SK-N-SH (cell line): ENCODE data around the gene PDE6A. TPM values are rescaled to one million over a fixed set of nuclear protein-coding genes. Genes with fewer than 3 reads are reported as not detected.

ENCODE experiments used
- CTCF ChIA-PET: fragments of 300-600, 350-600 bp; formaldehyde crosslinking; extraction: SDS; loops from one replicate; lab custom pipeline; 2021; lab: Yijun Ruan, JAX
- POLR2A ChIA-PET: fragments of 350-600 bp; sonication (Branson Sonifier 250); formaldehyde crosslinking; extraction: SDS; loops from one replicate; lab custom pipeline; 2020; ENCODE audit warnings: antibody characterized with exemption, inconsistent platforms; lab: Yijun Ruan, JAX
- DNase-seq: peaks from one replicate; pipeline ENCODE4 v3.0.0; 2012
- H2AFZ ChIP-seq: fragments of 200-600 bp; sonication (generic); 2 replicates; pipeline ENCODE4 v1.8.1; 2016; ENCODE audit warnings: antibody characterized with exemption, mild to moderate bottlenecking, low read depth
- H3F3A ChIP-seq: fragments of 200-600 bp; sonication (generic); replicated peaks from 2 replicates; pipeline ENCODE3; 2016; ENCODE audit warnings: antibody characterized with exemption, mild to moderate bottlenecking; ENCODE audit not compliant: insufficient read depth
- H3K27ac ChIP-seq, 2 experiments: fragments of 200-500 bp in 1 of 2; fragments of 200-600 bp in 1 of 2; sonication (Bioruptor generic) in 1 of 2; sonication (generic), shearing (Covaris generic) in 1 of 2; 2 replicates each; pipeline versions ENCODE4 v1.5.1 to v1.6.1; 2014 to 2016; ENCODE audit warnings: low read depth in 2 of 2, inconsistent platforms in 1 of 2, low read length in 1 of 2, mild to moderate bottlenecking in 1 of 2, mixed read lengths in 1 of 2
- H3K27me3 ChIP-seq: fragments of 200-600 bp; sonication (generic), shearing (Covaris generic); 2 replicates; pipeline ENCODE4 v1.6.1; 2016; ENCODE audit warnings: mixed run types; ENCODE audit not compliant: insufficient read depth
- H3K36me3 ChIP-seq, 2 experiments: fragments of 200-500 bp in 1 of 2; fragments of 200-600 bp in 1 of 2; sonication (Bioruptor generic) in 1 of 2; sonication (generic) in 1 of 2; replicated peaks in 1 of 2; 2 replicates each; pipeline versions ENCODE3 to v1.5.1; 2014 to 2016; ENCODE audit warnings: low read length in 1 of 2, mild to moderate bottlenecking in 1 of 2; ENCODE audit not compliant: insufficient read depth in 2 of 2, control insufficient read depth in 1 of 2
- H3K4me1 ChIP-seq, 2 experiments: fragments of 200-500 bp in 1 of 2; fragments of 200-600 bp in 1 of 2; sonication (Bioruptor generic) in 1 of 2; sonication (generic), shearing (Covaris generic) in 1 of 2; 2 replicates each; pipeline versions ENCODE4 v1.5.1 to v1.6.1; 2014 to 2016; ENCODE audit warnings: low read depth in 1 of 2, low read length in 1 of 2, mixed run types in 1 of 2; ENCODE audit not compliant: insufficient read depth in 2 of 2, control insufficient read depth in 1 of 2
- H3K4me2 ChIP-seq: fragments of 200-600 bp; sonication (generic), shearing (Covaris generic); 2 replicates; pipeline ENCODE4 v1.6.1; 2017; ENCODE audit warnings: mixed run types
- H3K4me3 ChIP-seq, 2 experiments: fragments of 200-500 bp in 1 of 2; fragments of 200-600 bp in 1 of 2; sonication (Bioruptor generic) in 1 of 2; sonication (generic), shearing (Covaris generic) in 1 of 2; 2 replicates each; pipeline versions ENCODE4 v1.5.1 to v1.8.1; 2014 to 2016; ENCODE audit warnings: low read depth in 2 of 2, inconsistent platforms in 1 of 2, low read length in 1 of 2, mild to moderate bottlenecking in 1 of 2, mixed read lengths in 1 of 2, moderate library complexity in 1 of 2
- H3K79me2 ChIP-seq: fragments of 200-600 bp; sonication (generic); 2 replicates; pipeline ENCODE4 v1.8.1; 2017; ENCODE audit warnings: mild to moderate bottlenecking; ENCODE audit not compliant: insufficient read depth
- H3K9ac ChIP-seq: fragments of 200-600 bp; sonication (generic); 2 replicates; pipeline ENCODE4 v1.6.1; 2017; ENCODE audit warnings: mixed run types
- H3K9me2 ChIP-seq: fragments of 200-600 bp; sonication (generic); 2 replicates; pipeline ENCODE4 v1.6.1; 2017; ENCODE audit warnings: mixed run types
- H3K9me3 ChIP-seq: fragments of 200-600 bp; sonication (generic); 2 replicates; pipeline ENCODE4 v1.6.1; 2017; ENCODE audit warnings: mixed run types, mild to moderate bottlenecking, moderate library complexity
- H4K20me1 ChIP-seq: fragments of 200-600 bp; sonication (generic); 2 replicates; pipeline ENCODE4 v1.6.1; 2017; ENCODE audit warnings: mild to moderate bottlenecking, mixed run types; ENCODE audit not compliant: insufficient read depth
- EP300 ChIP-seq, 2 experiments: IDR thresholded peaks; 2 replicates each; pipeline versions ENCODE4 v1.4.0 to v1.6.1; 2012; ENCODE audit warnings: borderline replicate concordance in 1 of 2, low read depth in 1 of 2, low read length in 1 of 2
- FOSL2 ChIP-seq: IDR thresholded peaks from 2 replicates; pipeline ENCODE4 v1.4.0; 2012; ENCODE audit warnings: low read depth, mild to moderate bottlenecking, moderate library complexity, borderline replicate concordance
- FOXJ3 ChIP-seq: sonication (generic); formaldehyde crosslinking; IDR thresholded peaks from 2 replicates; pipeline ENCODE4 v1.5.1; 2020; ENCODE audit warnings: mild to moderate bottlenecking, missing genetic modification reagents
- GABPA ChIP-seq: IDR thresholded peaks from 2 replicates; pipeline ENCODE4 v1.4.0; 2012; ENCODE audit warnings: low read depth, mild to moderate bottlenecking
- MEF2A ChIP-seq: IDR thresholded peaks from 2 replicates; pipeline ENCODE4 v1.4.0; 2012; ENCODE audit warnings: low read depth, borderline replicate concordance
- TEAD4 ChIP-seq: IDR thresholded peaks from 2 replicates; pipeline ENCODE4 v1.4.0; 2012; ENCODE audit warnings: mild to moderate bottlenecking, borderline replicate concordance; ENCODE audit not compliant: insufficient read depth
- YY1 ChIP-seq: IDR thresholded peaks from 2 replicates; pipeline ENCODE4 v1.4.0; 2012; ENCODE audit warnings: low read depth, mild to moderate bottlenecking
- WGBS: methylation state at CpG from one replicate; pipeline ENCODE4 v1.1.6; 2017; ENCODE audit warnings: low lambda C conversion rate; 5-methylcytosine and 5-hydroxymethylcytosine counted together
- polyA plus RNA-seq, 3 experiments: library from polyadenylated mRNA; depleted of rRNA; stranded (reverse); fragments of >200 nt; gene quantifications; 2 replicates each; pipeline ENCODE4 v1.2.3, GENCODE V29; 2012
- TF ChIP-seq, protein P1 (sequence below): fragments of 200-600 bp; sonication (generic); IDR thresholded peaks from 2 replicates; pipeline ENCODE4 v1.6.1; 2017; ENCODE audit warnings: antibody characterized with exemption, mild to moderate bottlenecking, moderate library complexity
- TF ChIP-seq, protein P2 (sequence below): IDR thresholded peaks from 2 replicates; pipeline ENCODE4 v1.6.1; 2012; ENCODE audit warnings: mild to moderate bottlenecking, low read depth, low read length, moderate library complexity
- TF ChIP-seq, protein P3 (sequence below): IDR thresholded peaks from 2 replicates; pipeline ENCODE4; 2012
- TF ChIP-seq, protein P4 (sequence below): fragments of 150-350 bp; IDR thresholded peaks from 2 replicates; pipeline ENCODE4 v1.6.1; 2016; ENCODE audit warnings: mild to moderate bottlenecking, low read depth, low read length
- TF ChIP-seq, protein P5 (sequence below): fragments of 150-350 bp; IDR thresholded peaks from 2 replicates; pipeline ENCODE4 v1.6.1; 2017; ENCODE audit warnings: antibody characterized with exemption, low read length, low read depth, borderline replicate concordance

Gene PDE6A
- polyA plus RNA-seq, 1 of the 3 experiments (the other 2 are of a cell fraction), result 0.05 TPM

DNA sequence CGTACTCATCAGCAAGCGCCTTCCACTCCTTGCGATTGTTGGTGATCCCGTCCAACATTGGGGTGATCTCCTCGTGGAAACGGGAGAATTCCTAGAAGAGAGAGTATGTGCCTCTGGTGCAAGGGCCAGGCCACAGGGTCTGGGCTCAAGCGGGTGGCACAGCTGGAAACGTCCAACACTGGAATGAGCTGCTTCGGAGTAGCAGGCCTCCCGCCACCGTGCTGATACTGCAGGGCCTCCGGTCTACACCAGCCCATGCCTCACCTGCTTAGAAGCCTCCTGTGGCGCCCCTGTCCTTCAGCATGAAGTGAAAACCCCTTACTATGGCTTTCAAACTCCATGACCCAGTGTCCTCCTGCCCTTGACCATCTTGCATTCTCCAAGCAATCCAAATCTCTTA is 81.4 kb downstream of the PDE6A start (continued):
- TF ChIP-seq, protein P1, sequence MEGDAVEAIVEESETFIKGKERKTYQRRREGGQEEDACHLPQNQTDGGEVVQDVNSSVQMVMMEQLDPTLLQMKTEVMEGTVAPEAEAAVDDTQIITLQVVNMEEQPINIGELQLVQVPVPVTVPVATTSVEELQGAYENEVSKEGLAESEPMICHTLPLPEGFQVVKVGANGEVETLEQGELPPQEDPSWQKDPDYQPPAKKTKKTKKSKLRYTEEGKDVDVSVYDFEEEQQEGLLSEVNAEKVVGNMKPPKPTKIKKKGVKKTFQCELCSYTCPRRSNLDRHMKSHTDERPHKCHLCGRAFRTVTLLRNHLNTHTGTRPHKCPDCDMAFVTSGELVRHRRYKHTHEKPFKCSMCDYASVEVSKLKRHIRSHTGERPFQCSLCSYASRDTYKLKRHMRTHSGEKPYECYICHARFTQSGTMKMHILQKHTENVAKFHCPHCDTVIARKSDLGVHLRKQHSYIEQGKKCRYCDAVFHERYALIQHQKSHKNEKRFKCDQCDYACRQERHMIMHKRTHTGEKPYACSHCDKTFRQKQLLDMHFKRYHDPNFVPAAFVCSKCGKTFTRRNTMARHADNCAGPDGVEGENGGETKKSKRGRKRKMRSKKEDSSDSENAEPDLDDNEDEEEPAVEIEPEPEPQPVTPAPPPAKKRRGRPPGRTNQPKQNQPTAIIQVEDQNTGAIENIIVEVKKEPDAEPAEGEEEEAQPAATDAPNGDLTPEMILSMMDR, result no peak
- TF ChIP-seq TEAD4 (no peak), GABPA (no peak)
- TF ChIP-seq, all 33 proteins: peak for 0

DNA sequence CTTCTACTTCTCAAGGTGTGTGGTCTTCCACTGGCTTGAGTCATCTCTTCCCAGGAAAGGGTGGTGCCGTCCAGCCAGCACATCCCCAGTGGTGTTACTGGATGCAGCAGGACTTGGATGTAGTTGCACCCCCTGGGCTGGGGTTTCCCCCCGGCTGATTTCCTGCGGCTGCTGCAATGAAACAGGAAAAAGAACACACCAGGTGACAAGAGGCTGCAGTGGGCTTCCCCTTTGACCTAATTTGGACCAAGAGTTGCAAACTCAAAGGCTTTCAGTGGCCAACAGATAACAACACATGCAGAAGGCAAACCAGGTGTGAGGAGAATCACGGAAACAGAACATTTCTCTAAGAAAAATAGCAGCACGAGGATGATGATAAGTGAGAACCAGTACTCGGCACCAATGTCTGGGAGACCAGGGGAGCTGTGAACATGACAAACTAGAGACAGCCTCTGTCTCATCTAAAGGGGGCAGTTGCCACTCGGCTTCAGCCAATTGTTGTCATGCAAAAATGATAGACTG is 83.7 kb downstream of the PDE6A start:
- Histone ChIP-seq H3K9me3 (no peaks in the 10 kb centered on the region), H3K27ac (no peak overlapping the region), H3K4me3 (no peak overlapping the region), H4K20me1 (no peaks in the 10 kb centered on the region), H3K36me3 (no peaks in the 10 kb centered on the region), H3F3A (no peaks in the 10 kb centered on the region), H3K4me1 (peaks cover 5 to 9% of the 10 kb centered on the region in 2 experiments; a peak in 2 of 4 replicates), H3K9ac (no peak overlapping the region), H2AFZ (no peak overlapping the region), H3K27me3 (no peaks in the 10 kb centered on the region), H3K9me2 (no peaks in the 10 kb centered on the region), H3K4me2 (no peak overlapping the region), H3K79me2 (no peaks in the 10 kb centered on the region)
- ChIA-PET POLR2A (no interaction called here), CTCF (interaction anchor here (0.8 to 2.4 kb wide), 5 partner anchors 8 to 101 kb away, joined by 3 to 22 read pairs (median 8); no protein-coding TSS in a partner anchor)
- WGBS, result 85% methylated on average over 5 of the region's 7 CpGs
- TF ChIP-seq FOXJ3 (CRISPR knock-in tag), result no peak
- TF ChIP-seq FOSL2, result no peak
- no peak for TF ChIP-seq EP300 (IDR thresholded peaks at IDR 0.05; ENCODE audit: borderline replicate concordance in 1 of 2, low read depth in 1 of 2, low read length in 1 of 2)
- TF ChIP-seq, protein P2, sequence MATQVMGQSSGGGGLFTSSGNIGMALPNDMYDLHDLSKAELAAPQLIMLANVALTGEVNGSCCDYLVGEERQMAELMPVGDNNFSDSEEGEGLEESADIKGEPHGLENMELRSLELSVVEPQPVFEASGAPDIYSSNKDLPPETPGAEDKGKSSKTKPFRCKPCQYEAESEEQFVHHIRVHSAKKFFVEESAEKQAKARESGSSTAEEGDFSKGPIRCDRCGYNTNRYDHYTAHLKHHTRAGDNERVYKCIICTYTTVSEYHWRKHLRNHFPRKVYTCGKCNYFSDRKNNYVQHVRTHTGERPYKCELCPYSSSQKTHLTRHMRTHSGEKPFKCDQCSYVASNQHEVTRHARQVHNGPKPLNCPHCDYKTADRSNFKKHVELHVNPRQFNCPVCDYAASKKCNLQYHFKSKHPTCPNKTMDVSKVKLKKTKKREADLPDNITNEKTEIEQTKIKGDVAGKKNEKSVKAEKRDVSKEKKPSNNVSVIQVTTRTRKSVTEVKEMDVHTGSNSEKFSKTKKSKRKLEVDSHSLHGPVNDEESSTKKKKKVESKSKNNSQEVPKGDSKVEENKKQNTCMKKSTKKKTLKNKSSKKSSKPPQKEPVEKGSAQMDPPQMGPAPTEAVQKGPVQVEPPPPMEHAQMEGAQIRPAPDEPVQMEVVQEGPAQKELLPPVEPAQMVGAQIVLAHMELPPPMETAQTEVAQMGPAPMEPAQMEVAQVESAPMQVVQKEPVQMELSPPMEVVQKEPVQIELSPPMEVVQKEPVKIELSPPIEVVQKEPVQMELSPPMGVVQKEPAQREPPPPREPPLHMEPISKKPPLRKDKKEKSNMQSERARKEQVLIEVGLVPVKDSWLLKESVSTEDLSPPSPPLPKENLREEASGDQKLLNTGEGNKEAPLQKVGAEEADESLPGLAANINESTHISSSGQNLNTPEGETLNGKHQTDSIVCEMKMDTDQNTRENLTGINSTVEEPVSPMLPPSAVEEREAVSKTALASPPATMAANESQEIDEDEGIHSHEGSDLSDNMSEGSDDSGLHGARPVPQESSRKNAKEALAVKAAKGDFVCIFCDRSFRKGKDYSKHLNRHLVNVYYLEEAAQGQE, result no peak
- TF ChIP-seq YY1, result no peak
- TF ChIP-seq, protein P3, sequence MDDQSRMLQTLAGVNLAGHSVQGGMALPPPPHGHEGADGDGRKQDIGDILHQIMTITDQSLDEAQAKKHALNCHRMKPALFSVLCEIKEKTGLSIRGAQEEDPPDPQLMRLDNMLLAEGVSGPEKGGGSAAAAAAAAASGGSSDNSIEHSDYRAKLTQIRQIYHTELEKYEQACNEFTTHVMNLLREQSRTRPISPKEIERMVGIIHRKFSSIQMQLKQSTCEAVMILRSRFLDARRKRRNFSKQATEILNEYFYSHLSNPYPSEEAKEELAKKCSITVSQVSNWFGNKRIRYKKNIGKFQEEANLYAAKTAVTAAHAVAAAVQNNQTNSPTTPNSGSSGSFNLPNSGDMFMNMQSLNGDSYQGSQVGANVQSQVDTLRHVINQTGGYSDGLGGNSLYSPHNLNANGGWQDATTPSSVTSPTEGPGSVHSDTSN, result no peak
- TF ChIP-seq, protein P4, sequence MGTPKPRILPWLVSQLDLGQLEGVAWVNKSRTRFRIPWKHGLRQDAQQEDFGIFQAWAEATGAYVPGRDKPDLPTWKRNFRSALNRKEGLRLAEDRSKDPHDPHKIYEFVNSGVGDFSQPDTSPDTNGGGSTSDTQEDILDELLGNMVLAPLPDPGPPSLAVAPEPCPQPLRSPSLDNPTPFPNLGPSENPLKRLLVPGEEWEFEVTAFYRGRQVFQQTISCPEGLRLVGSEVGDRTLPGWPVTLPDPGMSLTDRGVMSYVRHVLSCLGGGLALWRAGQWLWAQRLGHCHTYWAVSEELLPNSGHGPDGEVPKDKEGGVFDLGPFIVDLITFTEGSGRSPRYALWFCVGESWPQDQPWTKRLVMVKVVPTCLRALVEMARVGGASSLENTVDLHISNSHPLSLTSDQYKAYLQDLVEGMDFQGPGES, result no peak
- no peak for TF ChIP-seq GABPA
- TF ChIP-seq, protein P5, sequence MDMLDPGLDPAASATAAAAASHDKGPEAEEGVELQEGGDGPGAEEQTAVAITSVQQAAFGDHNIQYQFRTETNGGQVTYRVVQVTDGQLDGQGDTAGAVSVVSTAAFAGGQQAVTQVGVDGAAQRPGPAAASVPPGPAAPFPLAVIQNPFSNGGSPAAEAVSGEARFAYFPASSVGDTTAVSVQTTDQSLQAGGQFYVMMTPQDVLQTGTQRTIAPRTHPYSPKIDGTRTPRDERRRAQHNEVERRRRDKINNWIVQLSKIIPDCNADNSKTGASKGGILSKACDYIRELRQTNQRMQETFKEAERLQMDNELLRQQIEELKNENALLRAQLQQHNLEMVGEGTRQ, result no peak
- TF ChIP-seq MEF2A, result no peak
- DNase-seq, result no peak
